Skeletal muscle cell (primary cell): ENCODE results near the gene GSTT2B.
"Not testable (repeated sequence)": the region's sequence is repeated elsewhere in the genome, so short reads cannot be mapped to it uniquely, and the experiment has no call there.

ENCODE experiments used
- DNase-seq: peaks from one replicate; pipeline ENCODE4 v3.0.0-alpha.2; 2010; ENCODE audit warnings: low read depth
- H3K4me3 ChIP-seq: 2 replicates; pipeline ENCODE4 v1.5.1; 2011; ENCODE audit warnings: low read depth, mild to moderate bottlenecking, control low read depth, low read length, moderate library complexity

GSTT2B gene

DNA sequence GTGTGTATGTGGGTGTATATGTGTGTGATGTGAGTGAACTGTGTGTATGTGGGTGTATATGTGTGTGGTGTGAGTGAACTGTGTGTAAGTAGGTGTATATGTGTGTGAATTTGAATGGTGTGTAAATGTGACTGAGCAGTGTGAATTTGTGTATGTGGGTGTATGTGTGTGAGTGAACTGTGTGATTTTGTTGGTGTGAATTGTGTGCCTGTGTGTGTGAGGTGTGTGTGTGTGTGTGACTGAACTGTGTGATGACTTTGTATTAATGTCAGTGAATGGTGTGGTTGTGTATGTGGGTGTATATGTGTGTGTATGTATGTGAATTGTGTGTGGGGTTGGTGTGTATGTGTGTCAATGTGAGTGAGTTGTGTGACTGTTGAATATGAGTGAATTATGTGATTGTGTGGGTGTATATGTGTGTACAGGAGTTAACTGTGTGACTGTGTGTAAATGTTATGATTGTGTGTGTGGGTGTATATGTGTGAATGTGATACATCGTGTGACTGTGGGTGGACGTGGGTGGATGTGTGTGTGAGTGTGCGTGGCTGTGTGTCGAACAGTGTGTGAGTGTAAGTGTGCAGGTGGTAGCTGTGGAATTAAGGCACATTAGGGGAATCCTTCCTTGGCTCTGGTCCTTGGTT is 25.7 kb upstream of the GSTT2B start:
- not testable (repeated sequence) for DNase-seq, H3K4me3 ChIP-seq

- not testable (repeated sequence) for DNase-seq
These were observed 25.1 kb upstream of the GSTT2B start for GRCh38 chr22:23986089-23986488.

GRCh38 chr22:23984430-23984829 is 23.4 kb upstream of the GSTT2B start:
- DNase-seq, result no peak
- no peak overlapping the region for H3K4me3 ChIP-seq

More at GRCh38 chr22:23986089-23986488, 25.1 kb upstream of the GSTT2B start:
- not testable (repeated sequence) for H3K4me3 ChIP-seq

- not testable (repeated sequence) for DNase-seq, H3K4me3 ChIP-seq
These were observed 19.6 kb upstream of the GSTT2B start for GRCh38 chr22:23980567-23980966.

GRCh38 chr22:23979557-23980240 is 18.7 kb upstream of the GSTT2B start, which contains the start of gene GSTT2:
Gene GSTT2 (plus strand): TSS chr22:23980134.
- not testable (repeated sequence) for H3K4me3 ChIP-seq, DNase-seq

GRCh38 chr22:23977304-23977703 is 16.3 kb upstream of the GSTT2B start:
- H3K4me3 ChIP-seq, DNase-seq: not testable (repeated sequence)

GRCh38 chr22:23974836-23975352 is 13.9 kb upstream of the GSTT2B start:
- not testable (repeated sequence) for H3K4me3 ChIP-seq, DNase-seq

DNA sequence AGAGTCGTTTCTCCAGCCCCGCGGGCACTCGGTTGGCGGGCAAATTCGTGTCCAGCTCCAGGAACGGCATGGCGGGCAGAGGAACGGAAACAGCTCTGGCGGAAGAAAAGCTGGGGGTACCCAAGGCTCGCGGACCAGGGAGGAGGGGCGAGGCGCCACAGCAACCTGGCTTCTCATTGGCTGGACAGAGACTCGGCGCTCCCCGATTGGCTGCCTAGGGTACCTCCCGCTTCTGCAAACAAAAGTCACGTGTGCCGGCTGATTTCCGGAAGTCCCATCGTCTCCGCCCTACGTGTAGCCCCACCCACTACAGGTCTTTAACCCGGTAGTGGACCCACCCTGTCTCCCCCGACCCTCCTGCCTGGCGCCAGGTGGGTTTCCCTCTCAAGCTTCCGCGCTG is 13.3 kb upstream of the GSTT2B start, which contains the start of gene DDT:
DDT (minus strand) TSS at position 97 of the 400 bp plus-strand sequence; CDS start at position 70, 27 bp downstream.
- H3K4me3 ChIP-seq, DNase-seq: not testable (repeated sequence)

DNA sequence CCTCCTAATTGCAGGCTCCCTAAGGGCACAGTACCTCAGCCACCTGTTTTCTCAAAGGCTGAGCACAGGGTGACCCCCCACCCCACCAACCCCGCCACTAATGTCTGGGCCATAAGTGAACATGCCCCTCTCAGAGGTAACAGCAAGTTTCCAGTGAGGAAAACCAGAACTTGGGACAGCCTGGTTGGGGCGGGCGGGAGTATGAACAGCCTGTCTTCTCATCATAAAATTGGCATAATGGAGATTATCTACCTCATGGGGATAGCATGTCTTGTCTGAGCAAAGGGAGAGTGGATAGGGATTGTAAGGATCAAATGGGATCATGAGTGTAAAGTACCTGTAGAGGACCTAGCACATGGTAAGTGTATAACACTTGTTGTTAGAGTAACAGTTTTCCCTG is 10.9 kb upstream of the GSTT2B start:
- not testable (repeated sequence) for H3K4me3 ChIP-seq, DNase-seq

GRCh38 chr22:23970816-23971486 is 10.0 kb upstream of the GSTT2B start:
- no peak for DNase-seq
- no peak overlapping the region for H3K4me3 ChIP-seq

GRCh38 chr22:23970201-23970641 is 9.2 kb upstream of the GSTT2B start:
- H3K4me3 ChIP-seq, result no peak overlapping the region
- no peak for DNase-seq

DNA sequence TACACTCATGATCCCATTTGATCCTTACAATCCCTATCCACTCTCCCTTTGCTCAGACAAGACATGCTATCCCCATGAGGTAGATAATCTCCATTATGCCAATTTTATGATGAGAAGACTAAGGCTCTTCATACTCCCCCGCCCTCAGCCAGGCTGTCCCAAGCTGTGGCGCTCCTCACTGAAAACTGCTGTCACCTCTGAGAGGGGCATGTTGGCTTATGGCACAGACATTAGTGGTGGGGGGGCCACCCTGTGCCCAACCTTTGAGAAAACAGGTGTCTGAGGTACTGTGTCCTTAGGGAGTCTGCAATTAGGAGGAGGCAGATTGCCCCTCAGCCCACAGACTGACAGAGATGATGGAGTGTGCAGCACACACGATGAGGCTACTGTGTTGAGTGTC is 8.1 kb upstream of the GSTT2B start:
- H3K4me3 ChIP-seq, result no peak overlapping the region
- no peak for DNase-seq

DNA sequence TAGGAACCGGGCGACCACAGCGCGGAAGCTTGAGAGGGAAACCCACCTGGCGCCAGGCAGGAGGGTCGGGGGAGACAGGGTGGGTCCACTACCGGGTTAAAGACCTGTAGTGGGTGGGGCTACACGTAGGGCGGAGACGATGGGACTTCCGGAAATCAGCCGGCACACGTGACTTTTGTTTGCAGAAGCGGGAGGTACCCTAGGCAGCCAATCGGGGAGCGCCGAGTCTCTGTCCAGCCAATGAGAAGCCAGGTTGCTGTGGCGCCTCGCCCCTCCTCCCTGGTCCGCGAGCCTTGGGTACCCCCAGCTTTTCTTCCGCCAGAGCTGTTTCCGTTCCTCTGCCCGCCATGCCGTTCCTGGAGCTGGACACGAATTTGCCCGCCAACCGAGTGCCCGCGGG is 5.6 kb upstream of the GSTT2B start, which contains the start of gene DDTL:
DDTL (plus strand) TSS at position 321 of the 400 bp plus-strand sequence; CDS start at position 348, 27 bp downstream.
- not testable (repeated sequence) for H3K4me3 ChIP-seq

DNA sequence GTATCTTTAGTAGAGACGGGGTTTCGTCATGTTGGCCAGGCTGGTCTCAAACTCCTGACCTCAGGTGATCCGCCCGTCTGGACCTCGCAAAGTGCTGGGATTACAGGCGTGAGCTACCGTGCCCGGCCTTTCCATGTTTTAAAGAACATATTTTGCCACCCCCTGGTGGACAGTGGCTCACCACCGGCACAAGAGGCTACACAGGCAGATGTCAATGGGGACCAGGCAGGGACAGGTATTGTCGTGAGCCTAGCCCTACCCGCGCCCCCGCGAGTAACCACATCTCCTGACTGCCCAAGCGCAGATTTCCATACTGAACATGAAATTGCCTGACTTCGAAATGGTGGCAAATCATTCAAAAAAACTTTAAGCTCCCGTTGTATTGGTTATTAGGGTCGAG is 5.1 kb upstream of the GSTT2B start:
- H3K4me3 ChIP-seq, DNase-seq: not testable (repeated sequence)

More for the DNA sequence above, 5.6 kb upstream of the GSTT2B start, which contains the start of gene DDTL:
- DNase-seq, result not testable (repeated sequence)

DNA sequence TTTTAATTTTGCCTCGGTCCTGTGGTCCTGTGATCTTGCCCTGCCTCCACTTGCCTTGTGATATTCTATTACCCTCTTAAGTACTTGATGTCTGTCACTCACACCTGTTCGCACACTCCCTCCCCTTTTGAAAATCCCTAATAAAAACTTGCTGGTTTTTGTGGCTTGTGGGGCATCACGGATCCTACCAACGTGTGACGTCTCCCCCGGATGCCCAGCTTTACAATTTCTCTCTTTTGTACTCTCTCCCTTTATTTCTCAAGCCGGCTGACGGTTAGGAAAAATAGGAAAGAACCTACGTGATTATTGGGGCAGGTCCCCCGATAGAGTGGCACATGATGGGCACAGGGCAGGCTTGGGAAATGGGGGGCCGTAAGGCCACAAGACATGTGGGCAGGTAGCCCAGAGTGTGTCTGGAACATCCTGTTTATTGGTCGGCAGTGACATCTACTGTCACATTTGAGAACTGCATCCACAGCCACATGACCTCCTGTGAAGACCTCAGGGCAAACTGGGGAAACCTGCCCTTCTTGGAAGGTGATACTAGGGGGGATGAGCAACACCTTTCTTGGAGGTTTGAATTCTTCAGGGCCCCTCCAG is 4.6 kb downstream of the GSTT2B start:
- DNase-seq, result peak; percentile 6

GRCh38 chr22:23955886-23956285 is 5.1 kb downstream of the GSTT2B start:
- not testable (repeated sequence) for H3K4me3 ChIP-seq, DNase-seq

More for the DNA sequence above, 4.6 kb downstream of the GSTT2B start:
- H3K4me3 ChIP-seq, result not testable (repeated sequence)

DNA sequence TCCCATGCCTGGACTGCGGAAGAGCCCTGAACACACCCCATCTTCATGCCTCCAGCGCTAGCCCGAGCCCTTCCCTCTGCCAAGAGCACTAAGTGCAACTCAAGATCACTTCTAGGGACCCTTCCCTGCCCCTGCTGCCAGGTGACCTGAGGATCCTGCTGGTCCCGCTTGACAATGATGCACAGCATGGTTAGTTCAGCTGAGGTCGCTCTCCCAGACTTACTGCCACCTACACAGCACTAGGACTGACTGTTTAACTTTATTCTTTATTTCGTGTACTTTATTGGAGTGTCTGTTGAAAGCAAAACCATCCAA is 6.0 kb downstream of the GSTT2B start:
- not testable (repeated sequence) for DNase-seq, H3K4me3 ChIP-seq

DNA sequence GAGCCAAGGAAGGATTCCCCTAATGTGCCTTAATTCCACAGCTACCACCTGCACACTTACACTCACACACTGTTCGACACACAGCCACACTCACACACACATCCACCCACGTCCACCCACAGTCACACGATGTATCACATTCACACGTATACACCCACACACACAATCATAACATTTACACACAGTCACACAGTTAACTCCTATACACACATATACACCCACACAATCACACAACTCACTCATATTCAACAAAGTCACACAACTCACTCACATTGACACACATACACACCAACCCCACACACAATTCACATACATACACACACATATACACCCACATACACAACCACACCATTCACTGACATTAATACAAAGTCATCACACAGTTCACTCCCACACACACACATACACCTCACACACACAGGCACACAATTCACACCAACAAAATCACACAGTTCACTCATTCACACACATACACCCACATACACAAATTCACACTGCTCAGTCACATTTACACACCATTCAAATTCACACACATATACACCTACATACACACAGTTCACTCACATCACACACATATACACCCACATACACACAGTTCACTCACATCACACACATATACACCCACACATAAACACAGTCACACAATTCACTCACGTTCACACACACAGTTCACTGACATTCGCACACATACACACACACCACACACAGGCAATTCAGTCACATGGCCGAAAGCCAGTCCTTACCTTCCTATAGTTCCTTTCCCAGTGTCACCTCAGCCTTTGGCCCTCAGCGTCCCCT is 6.6 kb downstream of the GSTT2B start:
- DNase-seq, H3K4me3 ChIP-seq: not testable (repeated sequence)

GRCh38 chr22:23953485-23953884 is 7.5 kb downstream of the GSTT2B start:
- not testable (repeated sequence) for DNase-seq

More at GRCh38 chr22:23953485-23953884, 7.5 kb downstream of the GSTT2B start:
- not testable (repeated sequence) for H3K4me3 ChIP-seq
